Measurements from ENCODE around the gene MRPS34.

The MRPS34 gene

DNA sequence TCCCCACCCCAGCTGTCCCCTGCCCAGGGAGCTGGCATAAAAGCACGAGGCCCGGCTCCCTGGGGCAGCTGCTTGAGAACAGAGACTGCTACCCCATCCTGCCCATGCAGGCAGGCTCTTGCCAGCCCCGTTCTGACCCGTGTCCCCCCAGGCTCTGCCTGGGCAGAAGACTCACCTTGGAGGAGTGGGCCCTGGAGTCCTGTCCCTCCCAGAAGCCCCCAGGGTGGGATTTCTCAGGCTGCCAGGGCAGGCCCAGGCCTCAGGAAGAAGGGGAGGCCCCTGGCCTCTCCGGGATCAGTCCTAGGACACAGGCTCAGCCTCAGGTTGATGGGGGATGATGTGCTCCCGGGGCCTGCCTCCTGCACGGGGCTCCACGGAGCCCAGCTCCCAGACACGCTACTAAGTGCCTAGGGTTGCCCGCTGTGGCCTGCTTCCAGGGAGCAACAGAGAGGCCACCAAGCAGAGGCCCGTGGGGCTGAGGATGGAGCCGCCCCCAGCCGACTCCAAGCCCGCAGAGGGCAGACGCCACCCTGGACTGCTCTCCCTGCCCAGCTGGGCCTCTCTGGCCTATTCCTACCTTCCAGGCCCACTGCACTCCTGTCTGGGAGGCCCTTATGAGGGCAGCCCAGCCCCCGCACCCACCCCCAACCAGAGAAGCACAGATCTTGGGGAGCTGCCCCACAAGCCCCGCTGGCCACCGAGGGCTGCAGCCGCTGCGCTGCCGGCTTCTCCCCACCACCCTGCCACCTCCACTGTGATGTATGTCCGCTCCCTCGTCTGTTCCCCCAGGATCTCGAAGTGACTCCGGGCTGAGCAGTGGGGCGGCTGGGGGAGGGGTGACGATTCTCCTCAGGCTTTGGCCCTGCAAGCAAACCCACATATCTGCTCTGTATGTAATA is 3.3 kb downstream of the MRPS34 start:
- DNase-seq (ENCODE audit: low spot score): no peak

DNA sequence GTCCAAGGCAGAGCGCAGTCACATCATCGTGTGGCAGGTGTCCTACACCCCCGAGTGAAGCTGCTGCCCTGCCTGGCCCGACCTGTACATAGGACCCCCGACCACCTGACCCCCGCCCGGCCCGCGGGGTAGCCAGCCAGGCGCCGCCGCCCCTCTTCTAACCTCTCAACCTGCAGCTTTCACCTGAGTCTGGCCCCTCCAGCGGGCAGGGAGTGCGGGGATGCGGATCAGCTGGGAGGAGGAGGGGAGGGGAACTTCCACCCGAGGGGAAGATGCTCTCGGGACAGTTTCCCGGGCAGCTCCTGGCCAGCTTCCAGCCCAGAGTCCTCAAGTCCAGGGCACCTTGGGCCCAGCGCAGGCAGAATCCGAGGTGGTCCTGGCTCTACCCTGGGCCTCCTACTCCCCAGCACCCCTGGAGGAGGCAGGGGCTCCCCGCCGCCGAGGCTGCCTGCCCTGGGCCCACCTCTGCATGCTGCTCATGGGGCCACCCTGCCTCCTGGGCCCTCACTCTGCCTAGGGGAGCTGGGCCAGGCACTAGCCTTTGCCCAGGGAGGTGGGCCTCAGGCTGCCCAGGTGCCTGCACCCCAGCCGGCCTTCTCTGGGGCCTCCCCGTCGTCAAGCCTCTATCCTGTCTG is 4.0 kb downstream of the MRPS34 start:
- no peak for DNase-seq (ENCODE audit: low spot score)

DNA sequence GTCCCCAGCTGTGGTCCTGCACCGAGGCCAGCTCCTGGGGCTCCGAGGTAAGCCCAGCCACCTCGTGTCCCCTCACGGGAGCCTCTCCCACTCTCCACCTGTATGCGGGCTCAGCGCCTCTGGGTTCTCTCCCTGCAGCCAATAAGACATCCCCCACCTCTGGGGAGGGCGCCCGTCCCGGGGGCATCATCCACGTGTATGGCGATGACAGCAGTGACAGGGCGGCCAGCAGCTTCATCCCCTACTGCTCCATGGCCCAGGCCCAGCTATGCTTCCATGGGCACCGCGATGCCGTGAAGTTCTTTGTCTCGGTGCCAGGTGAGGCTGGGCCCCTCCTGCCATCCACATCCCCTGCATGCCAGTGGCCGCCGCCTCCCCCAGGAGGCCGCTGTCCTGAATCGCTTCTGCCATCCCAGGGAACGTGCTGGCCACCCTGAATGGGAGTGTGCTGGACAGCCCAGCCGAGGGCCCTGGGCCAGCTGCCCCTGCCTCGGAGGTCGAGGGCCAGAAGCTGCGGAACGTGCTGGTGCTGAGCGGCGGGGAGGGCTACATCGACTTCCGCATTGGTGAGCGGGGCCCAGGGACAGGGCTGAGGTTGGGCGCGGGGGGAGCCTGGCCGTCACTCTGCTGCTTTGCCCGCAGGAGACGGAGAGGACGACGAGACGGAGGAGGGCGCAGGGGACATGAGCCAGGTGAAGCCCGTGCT is 4.7 kb downstream of the MRPS34 start:
- DNase-seq (ENCODE audit: low spot score): no peak

GRCh38 chr16:1767116-1767994 is 5.6 kb downstream of the MRPS34 start:
- no peak for DNase-seq (ENCODE audit: low spot score)

GRCh38 chr16:1766701-1767100 is 6.2 kb downstream of the MRPS34 start:
- DNase-seq (ENCODE audit: low spot score): no peak

GRCh38 chr16:1766231-1766630 is 6.7 kb downstream of the MRPS34 start:
- DNase-seq (ENCODE audit: low spot score): no peak

DNA sequence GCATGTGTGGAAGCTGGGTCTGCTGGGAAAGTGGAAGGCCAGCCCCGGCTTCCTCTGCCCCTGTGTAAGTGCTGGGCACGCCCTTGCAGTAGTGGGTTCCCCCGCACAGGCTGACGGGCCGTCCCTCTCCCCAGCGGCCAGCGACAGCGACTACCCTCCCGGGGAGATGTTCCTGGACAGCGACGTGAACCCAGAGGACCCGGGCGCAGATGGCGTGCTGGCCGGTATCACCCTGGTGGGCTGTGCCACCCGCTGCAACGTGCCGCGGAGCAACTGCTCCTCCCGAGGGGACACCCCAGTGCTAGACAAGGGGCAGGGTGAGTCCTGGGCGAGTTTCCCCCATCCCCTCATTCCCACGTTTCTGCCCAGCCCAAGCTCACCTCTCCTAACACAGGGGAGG is 7.1 kb downstream of the MRPS34 start:
- no peak for DNase-seq (ENCODE audit: low spot score)

DNA sequence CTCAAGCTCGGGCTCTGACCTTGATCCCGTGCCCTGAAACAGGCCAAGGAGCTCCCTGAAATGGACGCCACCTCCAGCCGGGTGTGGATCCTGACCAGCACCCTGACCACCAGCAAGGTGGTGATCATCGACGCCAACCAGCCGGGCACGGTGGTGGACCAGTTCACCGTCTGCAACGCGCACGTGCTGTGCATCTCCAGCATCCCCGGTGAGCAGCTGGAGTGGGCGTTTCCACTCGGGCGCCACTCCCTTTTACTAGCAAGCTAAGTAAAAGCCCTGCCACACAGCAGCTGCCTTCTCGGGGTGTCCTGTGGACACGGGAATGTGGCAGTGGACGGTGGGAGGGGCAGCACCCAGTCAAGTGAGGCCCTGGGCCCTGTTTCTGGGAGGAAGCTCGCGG is 8.0 kb downstream of the MRPS34 start:
- DNase-seq (ENCODE audit: low spot score): no peak

DNA sequence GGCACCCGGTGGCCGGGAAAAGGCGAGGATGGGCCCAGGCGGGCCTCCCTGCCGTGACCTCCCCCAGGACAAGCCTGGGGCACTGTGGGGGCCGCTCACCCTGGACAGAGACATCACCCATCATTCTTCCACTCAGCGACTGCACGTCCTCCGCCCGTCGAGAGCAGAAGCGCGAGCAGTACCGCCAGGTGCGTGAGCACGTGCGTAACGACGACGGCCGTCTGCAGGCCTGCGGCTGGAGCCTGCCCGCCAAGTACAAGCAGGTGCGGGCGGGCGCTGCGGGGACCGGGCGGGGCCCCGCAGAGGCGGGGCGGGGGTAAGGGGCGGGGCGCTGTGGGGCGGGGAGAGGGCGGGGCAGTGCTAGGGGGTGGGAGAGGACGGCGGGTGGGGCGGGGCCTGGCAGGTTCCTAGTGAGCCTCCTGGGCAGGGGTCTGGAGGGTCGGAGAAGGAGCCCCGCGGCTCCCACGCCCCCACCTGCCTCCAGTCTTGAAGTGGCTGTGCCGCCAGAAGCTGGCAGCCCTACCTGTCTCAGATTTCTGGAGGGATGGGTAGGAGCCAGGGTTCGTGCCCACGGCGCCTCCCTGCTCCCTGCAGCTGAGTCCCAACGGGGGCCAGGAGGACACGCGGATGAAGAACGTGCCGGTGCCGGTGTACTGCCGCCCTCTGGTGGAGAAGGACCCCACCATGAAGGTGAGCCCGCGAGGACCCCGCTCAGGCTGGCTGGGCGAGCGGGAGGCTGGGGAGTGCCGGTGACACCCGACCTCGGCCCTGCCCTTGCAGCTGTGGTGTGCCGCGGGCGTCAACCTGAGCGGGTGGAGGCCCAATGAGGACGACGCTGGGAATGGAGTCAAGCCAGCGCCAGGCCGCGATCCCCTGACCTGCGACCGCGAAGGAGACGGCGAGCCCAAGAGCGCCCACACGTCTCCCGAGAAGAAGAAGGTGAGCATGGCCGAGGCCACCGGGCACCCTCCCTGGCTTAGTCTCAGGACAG is 9.1 kb downstream of the MRPS34 start:
- DNase-seq (ENCODE audit: low spot score): peak; percentile 60

DNA sequence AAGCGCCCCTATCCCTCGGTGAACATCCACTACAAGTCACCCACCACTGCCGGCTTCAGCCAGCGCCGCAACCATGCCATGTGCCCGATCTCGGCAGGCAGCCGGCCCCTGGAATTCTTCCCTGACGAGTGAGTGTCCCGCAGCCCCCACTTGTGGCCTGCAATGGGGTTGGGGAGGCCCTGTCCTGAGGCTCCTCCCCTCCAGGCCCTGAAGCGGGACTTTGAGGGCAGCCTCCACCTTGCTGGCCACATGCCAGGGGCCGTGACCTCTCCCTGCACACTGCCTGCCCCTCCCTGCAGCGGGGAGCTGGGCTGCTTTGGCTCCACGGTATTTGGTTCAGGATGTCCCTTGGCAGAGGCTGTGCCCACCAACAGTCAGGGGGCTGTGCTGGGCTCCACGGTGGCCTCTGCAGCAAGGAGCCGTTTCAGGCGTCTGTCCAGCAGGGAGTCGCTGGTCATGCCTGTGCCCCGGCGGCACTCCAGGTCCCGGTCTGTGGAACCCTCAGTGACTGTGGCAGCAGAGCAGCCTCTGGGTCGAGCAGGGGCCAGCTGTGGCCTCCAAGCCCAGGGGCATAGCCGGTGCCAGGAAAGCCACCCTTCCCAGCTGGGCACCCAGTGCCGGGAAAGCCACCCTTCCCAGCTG is 9.9 kb downstream of the MRPS34 start:
- no peak for DNase-seq (ENCODE audit: low spot score)

DNA sequence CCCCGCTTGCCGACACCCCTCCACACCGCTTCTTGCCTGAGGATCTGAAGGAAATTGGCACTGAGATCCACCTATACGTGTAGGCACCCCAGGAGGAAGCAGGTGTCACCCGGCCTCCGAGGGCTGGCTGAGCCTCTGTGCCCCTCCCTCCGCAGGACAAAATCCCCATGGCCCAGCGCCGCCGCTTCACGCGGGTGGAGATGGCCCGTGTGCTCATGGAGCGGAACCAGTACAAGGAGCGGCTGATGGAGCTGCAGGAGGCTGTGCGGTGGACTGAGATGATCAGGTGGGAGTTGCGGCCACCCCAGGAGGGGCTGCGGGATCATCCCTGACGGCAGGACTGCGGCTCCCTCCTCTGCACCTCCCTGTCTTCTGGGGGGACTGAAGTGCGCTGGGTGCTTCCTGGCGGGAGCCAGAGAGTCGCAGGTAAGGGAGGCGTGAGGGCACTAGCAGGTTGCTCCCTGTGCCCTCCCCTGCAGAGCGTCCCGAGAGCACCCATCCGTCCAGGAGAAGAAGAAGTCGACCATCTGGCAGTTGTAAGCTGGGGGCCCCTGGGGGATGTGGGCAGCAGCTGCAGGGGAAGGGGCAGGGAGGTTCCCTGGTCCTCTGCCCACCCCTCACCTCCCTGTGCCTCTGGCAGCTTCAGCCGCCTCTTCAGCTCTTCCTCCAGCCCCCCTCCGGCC is 10.6 kb downstream of the MRPS34 start:
- peak; percentile 67 for DNase-seq (ENCODE audit: low spot score)

- no peak for DNase-seq (ENCODE audit: low spot score)
Measured at GRCh38 chr16:1761751-1762150, 11.2 kb downstream of the MRPS34 start.

DNA sequence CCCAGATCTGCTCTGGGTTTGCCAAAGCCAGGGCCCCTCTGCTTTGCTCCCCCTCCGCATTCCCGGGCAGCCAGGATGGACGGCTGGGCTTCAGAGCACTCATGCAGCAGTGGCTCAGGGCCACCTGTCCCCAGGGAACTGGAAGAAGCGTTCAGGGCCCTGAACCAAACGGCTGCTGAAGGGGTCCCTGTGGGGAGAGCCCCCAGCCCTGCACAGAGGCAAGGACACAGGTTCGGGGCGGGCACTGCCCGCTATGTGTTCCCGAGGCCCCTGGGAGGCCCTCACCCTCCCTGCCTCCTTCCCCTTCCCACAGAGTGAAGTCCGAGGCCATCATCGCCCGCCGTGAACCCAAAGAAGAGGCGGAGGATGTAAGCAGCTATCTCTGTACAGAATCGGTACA is 12.0 kb downstream of the MRPS34 start:
- DNase-seq (ENCODE audit: low spot score): no peak

DNA sequence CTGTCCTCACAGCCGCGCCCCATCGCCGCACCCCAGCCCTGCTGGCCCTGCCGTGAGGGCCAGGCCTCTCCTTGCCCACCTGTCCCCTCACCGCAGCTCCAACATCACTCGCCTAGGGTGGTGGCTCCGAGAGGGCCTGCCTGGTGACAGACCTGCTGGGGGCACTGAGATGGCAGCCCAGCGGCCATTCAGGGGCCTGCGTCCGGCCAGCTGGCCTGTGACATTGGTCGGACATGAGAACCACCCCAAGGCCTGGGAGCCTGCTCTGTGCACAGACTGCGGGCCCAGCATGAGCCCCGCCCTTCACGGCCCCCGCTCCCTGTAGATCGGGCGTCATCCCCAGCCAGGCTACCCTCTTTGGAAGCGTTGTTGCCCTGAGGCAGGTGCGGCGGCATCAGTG is 13.4 kb downstream of the MRPS34 start:
- no peak for DNase-seq (ENCODE audit: low spot score)

DNA sequence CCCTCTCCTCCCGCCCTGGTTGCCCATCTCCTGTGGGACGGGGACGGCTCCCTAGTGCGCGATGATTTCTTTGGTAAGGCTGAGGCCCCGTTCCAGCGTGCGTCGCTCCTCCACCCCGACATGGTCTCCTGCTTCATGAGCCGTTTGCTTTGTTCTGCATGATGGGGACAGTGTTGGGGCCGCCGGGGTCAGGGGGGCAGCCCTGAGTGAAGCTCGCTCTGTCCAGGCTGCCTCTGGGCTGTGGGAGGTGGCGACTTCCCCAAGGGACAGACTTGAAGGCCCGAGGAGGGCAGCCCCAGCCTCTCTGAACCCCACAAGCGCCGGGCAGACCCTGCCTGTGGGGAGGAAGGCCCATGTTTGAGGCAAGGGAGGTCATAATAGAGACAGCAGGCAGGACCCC is 14.0 kb downstream of the MRPS34 start:
- DNase-seq (ENCODE audit: low spot score): no peak

DNA sequence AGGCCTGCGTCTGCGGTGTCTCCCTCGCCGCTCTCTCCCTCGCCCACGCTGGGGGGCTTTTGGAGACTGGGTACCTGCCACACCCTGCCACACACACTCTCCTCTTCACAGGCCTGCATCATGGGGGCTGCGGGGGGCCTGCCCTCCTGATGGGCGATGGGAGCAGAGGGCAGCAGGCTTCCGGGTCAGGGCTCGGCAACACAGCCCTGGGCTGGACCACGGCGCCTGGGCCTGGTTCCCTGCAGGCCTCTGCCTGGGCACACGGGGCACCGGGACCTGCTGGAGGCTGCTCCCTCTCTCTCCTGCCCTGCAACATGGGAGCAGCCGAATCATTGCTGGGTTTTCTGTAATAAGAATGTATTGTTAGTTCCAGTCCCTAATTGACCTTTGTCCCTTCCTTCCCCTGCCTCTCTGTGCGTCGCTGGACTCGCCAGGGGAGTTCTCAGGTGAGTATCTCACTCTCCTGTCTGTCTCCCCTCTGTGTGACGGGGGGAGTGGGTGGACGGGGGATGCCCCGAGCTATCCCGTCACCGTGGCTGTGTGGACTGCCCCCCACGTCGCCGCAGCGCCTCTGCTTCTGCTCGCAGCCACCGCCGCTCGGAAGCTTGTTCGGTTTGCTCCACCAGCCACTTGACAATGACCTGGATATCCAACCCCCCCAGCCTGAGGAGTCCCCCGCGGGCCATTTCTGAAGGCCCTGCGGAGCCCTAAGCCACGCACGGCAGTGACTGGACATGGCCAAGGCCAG is 15.0 kb downstream of the MRPS34 start:
- DNase-seq (ENCODE audit: low spot score): no peak

- DNase-seq (ENCODE audit: low spot score): no peak
Measured at GRCh38 chr16:1754204-1754603, 18.7 kb downstream of the MRPS34 start.

DNA sequence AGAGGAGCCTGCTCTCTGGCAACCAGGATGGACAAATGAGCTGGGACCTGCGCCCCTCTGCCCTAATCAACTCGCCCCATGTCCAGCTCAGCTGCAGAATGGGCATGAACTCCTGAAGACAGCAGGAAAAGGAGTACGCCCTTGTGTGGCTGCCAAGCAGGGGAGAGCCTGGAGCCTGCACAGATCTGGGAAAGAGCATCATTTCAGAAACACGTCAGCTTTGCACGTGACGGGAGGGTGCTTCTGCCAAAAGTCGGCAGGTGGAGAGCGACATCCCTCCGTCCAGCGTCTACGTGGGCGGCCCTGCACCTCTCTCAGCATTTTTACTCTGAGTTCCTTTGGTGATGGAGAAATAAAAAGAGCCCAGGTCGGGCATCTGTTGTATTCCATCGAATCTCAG is 20.1 kb downstream of the MRPS34 start:
- no peak for DNase-seq (ENCODE audit: low spot score)

- DNase-seq (ENCODE audit: low spot score): no peak
Measured at GRCh38 chr16:1751946-1752345, 21.0 kb downstream of the MRPS34 start.

Data from D341Med (cell line).